Stimulated activated CD4-positive, alpha-beta T cell treated with anti-CD3 and anti-CD28 coated beads, Interleukin-1b, Interleukin-23, amount 100 ng/mL, for 48 hours (primary cell): ENCODE data around the gene CHERP.

Source experiments
- DNase-seq: peaks from one replicate; pipeline ENCODE4 v3.0.0-alpha.2; 2020

Gene CHERP

DNA sequence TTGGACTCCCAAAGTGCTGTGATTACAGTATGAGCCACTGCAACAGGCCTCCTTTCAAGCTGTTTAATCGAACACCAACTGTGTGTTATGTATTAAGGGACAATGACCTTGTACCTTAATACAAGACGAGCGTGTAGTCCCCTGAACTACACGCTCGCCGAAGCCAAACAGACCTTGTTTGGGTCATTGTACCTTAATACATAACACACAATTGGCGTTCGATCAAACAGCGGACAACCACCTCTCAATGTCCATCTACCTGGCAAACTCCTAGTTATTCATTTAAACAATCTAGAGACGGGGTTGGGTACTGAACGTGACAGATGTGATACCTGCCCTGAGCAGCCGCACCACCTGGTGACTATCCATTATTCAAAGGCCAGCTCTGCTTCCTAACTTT lies 1.3 kb downstream of the CHERP start:
- DNase-seq, result no peak

DNA sequence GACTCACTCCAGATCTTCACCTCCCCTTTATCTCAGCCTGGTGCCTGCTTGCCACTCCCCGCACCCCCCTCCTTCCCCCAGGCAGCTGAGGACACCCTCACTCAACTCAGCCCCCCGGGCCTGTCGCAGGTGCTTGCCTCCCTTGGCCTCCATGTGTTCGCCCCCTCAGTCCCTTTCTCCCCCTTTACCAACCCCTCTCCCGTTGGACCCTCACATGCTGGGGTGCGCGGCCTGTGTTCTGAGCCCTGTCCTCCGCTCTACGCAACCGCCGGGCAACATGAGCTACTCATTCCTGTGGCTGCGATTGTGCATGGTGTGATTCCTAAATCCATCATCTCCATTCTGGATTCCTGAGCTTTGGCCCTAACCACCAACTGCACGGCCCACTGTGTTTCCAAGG lies 5.1 kb downstream of the CHERP start:
- no peak for DNase-seq

- no peak for DNase-seq
These were observed 6.1 kb downstream of the CHERP start for GRCh38 chr19:16536130-16536529.

- DNase-seq, result no peak
These were observed 6.9 kb downstream of the CHERP start for GRCh38 chr19:16535381-16535780.

GRCh38 chr19:16532440-16533234 lies 9.6 kb downstream of the CHERP start:
- DNase-seq, result no peak

GRCh38 chr19:16531380-16531669 lies 10.9 kb downstream of the CHERP start:
- DNase-seq, result no peak

DNA sequence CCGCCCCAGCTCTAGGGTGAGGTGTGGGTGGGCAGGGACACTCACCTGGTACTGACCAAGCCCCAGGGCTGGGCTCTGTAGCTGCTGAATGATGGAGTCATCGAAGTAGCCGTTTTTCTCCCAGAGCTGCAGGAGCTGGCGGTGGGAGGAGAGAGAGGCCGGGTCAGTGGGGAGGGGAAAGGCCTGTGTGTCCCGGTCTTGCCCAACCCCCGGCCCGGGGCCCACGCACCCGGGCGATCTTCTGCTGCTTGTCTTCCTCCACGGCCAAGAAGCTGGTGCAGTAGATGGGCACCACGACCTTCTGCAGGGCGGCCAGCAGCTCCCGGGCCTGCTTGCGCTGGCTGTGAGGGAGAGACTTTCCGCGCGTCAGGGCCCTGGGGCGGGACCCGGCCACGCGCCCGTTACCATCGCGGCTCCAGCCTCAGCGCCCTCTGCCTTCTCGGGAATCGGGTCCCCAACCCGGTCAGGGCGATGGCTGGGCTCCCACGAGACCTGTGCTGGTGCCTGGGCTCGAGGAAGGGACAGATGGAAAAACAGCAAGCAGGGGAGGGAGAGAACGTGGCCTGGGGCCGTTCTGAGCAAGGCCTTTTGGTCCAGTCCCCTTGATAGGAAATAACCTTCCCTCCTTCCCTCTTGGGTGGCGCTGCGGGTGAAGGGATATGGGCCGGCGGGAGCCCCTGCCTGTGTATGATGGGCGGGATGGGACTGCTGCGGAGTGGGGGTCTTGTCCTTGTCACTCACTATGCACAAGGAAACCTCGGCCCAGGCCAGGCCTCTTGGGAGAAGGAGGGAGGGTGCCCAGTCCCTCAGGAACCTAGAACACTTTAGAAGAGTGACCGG lies 11.5 kb downstream of the CHERP start:
- DNase-seq, result no peak

DNA sequence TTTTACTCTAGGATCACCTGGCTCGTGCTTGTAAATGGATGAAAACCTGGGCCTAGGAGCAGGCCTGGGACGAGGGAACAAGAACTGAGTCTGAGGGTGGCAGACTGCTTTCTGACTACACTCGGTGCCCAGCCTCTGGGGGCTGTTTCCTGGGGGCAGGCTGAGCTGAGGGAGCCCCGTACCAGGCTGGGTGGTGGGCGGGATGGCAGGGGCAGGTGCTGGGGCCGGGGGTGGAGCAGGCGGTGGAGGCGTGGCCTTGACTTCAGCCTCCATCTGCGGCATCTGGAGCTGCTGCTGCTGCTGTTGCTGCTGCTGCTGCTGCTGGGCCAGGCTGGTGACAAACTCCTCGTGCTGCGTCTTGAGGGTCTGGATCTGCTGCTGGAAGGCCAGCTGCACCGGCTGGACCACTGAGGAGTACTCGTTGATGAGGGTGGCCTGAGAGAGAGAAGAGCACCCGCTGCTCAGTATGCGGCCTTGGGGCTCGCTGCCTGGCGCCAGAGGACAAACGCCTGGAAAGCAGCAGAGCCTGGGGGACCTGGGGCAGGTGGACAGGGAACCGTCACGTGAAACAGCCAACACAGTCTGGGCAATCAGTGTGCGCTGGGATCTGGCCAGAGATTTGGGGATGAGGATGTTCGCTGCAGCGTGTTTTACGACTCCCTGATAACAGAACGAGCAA lies 12.6 kb downstream of the CHERP start:
- DNase-seq, result no peak

- DNase-seq, result peak; percentile 45
These were observed 14.2 kb downstream of the CHERP start for GRCh38 chr19:16527971-16528521.

GRCh38 chr19:16527334-16527935 lies 14.8 kb downstream of the CHERP start:
- DNase-seq, result no peak

- DNase-seq, result no peak
These were observed 16.3 kb downstream of the CHERP start for GRCh38 chr19:16525751-16526481.

GRCh38 chr19:16524991-16525734 lies 17.1 kb downstream of the CHERP start:
- DNase-seq, result no peak

DNA sequence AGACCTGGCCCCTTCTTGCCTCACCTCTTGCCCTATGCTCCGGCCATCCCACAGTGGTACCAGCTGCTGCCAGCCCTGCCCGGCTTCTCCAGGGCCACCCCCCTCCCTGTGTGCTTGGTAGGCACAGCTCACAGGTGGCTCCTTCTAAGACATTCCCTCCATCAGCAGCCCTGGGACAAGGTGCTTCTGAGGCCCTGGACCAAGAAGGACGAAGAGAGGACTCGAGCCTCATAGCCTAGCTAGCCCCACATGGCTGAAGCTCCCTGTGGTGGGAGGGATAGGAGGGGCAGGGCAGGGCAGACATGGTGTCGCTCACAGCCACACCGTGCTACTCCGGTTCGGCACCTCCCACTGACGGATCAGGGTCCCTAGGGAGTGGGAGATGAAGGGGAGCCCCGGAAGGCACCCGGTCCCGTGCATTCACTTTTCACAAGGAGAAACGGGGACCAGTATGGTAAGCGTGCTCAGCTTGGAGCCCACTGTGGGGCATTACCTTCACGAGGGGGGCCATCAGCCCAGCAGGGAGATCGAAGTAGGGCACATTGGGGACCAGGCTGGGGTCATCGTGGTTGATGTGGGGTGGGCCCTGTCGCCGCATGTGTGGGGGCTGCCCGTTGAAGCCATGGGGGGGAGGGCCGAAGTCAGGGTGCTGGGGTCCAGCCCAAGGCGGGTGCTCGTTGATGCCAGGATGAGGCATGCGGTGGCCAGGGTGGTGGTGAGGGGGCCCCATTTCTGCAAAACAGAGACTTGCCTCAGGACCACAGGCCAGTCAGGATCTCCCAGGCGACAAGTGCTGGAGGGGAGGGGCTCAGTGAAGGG lies 19.5 kb downstream of the CHERP start:
- DNase-seq, result no peak

DNA sequence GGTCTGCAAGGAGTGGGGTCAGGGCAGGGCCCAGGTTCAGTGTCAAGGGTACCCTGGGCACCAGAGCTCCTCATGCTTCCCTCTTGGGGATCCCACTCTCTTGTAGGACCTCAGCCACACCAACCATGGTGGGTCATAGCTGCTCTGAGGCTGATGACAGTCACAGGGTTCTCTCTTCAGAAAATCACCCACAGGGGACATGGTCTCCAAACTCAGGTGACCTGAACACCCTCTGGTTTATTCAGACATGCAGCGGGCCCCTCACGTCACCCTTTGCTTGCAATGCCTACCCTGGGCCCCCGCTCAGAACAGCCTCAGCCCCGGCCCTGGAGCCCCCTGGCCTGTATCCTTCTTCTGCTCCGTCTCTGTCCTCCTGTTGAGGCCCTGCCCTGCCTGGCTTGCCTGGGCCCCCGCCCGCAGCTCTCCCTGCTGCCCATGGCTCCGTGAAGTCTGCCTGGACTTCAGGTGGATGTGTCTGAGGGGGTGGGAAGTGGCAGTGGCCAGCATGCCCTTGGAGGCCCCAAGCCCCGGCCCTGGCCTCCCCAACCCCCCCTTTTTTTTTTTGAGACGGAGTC lies 20.4 kb downstream of the CHERP start:
- no peak for DNase-seq

- DNase-seq, result no peak
These were observed 21.1 kb downstream of the CHERP start for GRCh38 chr19:16520986-16521624.

DNA sequence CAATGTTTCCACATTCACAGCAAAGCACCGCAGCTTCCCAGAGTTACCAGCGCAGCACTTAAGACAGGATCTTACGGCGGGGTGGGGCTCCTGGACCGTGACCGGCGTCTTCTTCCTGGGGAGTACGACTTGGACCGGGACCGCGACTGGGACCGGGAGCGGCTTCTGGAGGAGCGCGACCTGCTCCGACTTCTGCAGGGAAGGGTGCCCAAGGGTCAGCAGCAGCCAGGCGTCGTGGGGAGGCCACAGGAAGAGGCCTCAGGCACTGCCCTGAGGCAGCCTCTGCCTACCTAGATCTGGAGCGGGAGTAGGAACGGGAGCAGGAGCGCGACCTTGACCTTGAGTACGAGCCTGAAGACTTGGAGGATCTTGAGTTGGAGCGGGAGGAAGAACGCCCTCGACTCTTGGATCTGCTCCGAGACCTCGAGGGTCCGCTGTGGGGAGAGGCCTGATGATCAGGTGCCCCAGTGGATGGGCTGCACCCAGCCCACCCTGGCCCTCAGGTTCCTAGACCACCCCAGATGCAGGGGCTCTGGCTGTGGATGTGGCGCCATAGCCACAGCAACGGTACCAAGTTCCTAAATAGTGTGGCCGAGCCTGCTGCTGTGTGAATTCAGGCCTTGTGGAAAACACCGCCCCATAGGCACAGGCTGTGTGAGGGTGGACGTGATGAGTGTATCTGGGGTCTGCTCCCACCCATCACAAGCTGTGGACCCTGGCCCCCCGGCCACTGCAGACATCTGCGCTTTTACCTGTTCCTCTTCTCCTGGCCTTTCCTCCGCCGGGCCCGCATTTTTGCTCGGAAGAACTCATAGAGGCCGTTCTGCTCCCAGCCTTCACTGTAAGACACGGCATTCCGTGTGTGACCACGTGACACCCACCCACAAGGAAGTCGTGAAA lies 21.9 kb downstream of the CHERP start:
- no peak for DNase-seq

GRCh38 chr19:16519230-16519687 lies 23.0 kb downstream of the CHERP start:
- no peak for DNase-seq

DNA sequence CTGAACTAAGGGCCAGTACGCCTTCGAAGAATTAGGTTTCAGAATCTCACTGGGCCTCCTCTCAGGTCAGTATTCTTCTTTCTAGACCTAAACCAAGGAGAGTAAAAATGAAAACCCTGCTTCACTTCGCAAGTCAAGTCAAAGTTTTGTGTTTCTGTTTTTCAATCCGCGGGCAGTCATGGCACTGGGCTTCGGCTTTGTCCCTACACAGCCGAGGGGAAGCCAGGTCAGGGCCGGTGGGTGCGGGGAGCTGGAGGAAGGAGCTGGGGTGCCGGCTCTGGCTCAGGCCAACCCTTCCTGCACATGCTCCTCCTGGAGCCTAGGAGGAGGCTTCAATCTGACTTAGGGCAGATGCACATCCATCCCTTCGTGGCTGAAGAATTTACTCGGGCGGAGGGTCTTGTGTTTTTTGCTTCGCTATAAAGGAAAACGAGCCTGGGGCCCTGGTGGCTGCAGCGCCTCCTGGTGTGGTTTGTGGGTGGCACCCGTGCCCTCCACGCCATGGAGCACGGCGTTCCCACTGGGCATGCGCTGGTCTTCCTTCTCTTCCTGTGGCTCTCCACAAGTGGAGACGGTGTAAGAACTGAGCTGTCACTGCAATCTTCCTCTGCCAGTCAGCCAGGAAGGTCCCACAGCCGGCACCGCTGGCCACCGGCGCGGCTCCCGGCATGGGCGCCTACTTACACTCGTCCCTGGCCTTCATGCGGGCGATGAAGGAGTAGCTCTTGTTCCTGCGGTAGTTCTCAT lies 23.6 kb downstream of the CHERP start:
- DNase-seq, result no peak
